Activated CD8-positive, alpha-beta memory T cell treated with anti-CD3 and anti-CD28 coated beads for 4 hours (primary cell): ENCODE data around the gene LARP4B.
"Not testable (repeated sequence)": the region's sequence is repeated elsewhere in the genome, so short reads cannot be mapped to it uniquely, and the experiment has no call there.

Experiments used
- DNase-seq, 2 donors: peaks; one replicate each; pipeline ENCODE4 v3.0.0-alpha.2; 2020; ENCODE audit warnings: low read depth in 2 of 2

The LARP4B gene

DNA sequence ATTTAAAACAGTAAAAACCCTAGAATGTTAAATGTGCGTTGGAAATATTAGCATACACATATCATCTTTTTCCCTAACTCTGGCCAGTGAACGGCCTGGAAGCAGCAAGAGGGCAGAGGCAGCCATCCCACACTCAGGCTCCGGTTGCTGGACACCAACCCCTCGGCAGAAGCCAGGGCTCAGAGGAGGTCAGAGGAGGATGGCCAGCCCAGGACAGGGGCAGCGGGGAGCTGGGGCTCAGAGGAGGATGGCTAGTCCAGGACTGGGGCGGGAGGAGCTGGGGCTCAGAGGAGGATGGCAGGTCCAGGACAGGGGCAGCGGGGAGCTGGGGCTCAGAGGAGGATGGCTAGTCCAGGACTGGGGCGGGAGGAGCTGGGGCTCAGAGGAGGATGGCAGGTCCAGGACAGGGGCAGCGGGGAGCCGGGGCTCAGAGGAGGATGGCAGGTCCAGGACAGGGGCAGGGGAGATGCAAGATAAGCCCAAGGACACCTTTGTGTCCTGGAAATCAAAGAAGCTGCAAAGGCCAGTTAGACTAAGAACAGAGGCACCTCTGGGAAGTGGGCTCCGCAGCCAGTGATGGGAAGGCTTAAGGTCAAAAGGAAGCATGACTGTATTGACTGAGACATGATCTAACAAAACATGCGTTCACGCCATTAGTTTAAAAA lies 161.3 kb downstream of the LARP4B start:
- not testable (repeated sequence) for DNase-seq

DNA sequence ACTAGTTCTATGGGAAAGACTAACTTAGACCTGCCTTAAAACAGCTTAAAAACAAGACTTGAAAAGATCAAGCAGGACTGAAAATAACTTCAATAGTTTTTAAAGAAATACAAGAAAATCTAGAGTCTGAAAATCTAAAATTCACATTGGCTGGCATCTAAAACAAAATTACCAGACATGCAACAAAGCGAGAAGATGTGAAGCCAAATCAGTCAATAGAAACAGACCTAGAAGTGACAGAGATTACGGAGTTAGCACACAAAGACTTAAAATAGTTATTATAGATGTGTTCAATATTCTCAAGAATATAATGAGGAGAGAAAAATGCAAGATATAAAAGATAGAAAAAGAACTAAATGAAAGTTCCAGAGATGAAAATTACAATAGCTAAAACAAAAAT lies 163.7 kb downstream of the LARP4B start:
- no peak for DNase-seq

DNA sequence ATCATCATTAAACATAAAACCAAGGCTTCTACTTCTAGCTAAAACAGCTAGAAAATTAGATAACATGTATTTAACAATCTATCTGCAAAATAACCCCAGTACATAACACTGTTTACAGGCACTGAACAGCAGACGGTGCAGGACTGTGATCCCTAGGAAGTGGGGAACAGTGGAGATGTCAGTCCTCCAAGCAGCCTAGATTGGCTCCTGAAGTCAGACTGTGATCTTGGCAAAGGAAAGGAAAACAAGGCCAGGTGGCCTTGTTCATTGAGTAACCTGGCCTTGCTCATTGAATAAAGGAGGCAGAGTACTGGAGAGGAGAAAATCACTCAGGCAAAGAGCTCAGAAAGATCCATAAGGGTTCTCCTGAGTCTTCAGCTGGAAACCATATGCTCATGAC lies 164.3 kb downstream of the LARP4B start:
- DNase-seq, result no peak

DNA sequence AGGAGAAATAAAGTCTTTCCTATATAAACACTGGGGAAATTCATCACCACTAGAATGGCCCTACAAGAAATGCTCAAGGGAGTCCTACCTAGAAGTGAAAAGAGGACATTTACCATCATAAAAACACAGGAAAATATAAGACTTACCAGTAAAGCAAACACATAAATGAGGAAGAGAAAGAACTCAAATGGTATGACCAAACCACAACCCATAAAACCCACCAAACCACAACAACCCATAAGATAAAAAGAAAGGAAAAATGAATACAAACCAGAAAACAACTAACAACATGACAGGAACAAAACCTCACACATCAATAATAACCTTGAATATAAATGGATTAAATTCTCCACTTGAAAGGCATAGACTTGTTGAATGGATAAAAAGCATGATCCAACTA lies 170.1 kb downstream of the LARP4B start:
- DNase-seq, result no peak

DNA sequence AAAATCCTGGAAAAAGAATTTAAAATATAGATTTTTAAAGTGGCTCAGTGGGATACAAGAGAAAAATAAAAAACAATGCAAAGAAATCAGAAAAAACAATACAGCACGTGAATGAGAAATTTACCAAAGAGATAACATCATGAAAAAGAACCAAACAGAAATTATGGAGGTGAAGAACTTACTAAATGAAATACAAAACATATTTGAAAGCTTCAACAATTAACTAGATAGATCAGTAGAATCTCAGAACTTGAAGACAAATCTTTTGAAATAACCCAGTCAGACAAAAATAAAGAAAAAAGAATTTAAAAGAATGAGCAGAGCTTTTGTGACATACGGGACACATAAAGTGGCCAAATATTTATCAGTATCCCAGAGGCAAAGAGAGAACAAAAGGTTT lies 170.9 kb downstream of the LARP4B start:
- DNase-seq, result no peak

DNA sequence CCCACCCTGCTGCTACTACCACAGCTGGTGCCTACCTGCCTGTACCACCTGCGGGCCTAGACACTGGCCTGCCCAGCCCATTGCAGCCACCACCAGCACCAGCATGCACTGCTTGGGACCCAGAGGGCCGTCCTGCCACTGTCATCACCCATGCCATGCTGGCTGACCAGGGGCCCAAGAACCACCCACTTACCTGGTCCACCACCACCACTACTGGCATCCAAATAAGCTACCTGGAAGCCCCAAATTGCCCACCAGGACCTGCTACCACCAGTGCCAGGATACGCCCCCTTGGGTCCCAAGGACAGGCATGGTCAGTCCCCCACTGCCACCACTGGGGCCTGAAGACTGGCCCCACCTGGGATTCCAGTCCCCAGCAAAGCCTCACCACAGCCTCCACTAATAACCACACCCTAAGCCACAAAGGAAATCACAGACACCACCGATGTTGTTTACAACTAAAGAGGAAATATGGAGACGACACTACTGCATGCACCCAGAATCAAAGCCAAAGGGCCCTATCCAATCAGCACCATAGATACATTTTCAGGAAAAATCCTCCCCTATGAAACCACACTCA lies 171.5 kb downstream of the LARP4B start:
- DNase-seq, result no peak
